Neural progenitor cell (in vitro differentiated cells): ENCODE measurements around the gene TIAM2. TPM values are rescaled to one million over a fixed set of nuclear protein-coding genes. Genes with fewer than 3 reads are reported as not detected.

Experiments used
- DNase-seq: peaks from one replicate; pipeline ENCODE4 v3.0.0-alpha.2; 2016; ENCODE audit warnings: low spot score
- H2AFZ ChIP-seq: fragments of 200-600 bp; sonication (generic); replicated peaks from 2 replicates; pipeline ENCODE4 v1.6.1; 2016; ENCODE audit warnings: antibody characterized with exemption
- H3F3A ChIP-seq: fragments of 200-600 bp; sonication (generic); 2 replicates; pipeline ENCODE4 v1.6.1; 2016; ENCODE audit warnings: antibody characterized with exemption, low read depth
- H3K27ac ChIP-seq: fragments of 200-600 bp; sonication (generic); 2 replicates; pipeline ENCODE4 v1.5.1; 2016; ENCODE audit warnings: mild to moderate bottlenecking
- H3K27me3 ChIP-seq: fragments of 200-600 bp; sonication (generic); 2 replicates; pipeline ENCODE4 v1.6.1; 2016; ENCODE audit warnings: mild to moderate bottlenecking, moderate library complexity
- H3K36me3 ChIP-seq: fragments of 200-600 bp; sonication (generic); 2 replicates; pipeline ENCODE4 v1.5.1; 2016
- H3K4me1 ChIP-seq: fragments of 200-600 bp; sonication (generic); 2 replicates; pipeline ENCODE4 v1.6.1; 2016; ENCODE audit warnings: mixed run types
- H3K4me2 ChIP-seq: fragments of 200-600 bp; sonication (generic); 2 replicates; pipeline ENCODE4 v1.6.1; 2016
- H3K4me3 ChIP-seq: fragments of 200-600 bp; sonication (generic); 2 replicates; pipeline ENCODE4 v1.5.1; 2016
- H3K79me2 ChIP-seq: fragments of 200-600 bp; sonication (generic); 2 replicates; pipeline ENCODE4 v1.6.1; 2016; ENCODE audit warnings: low read depth
- H3K9ac ChIP-seq: fragments of 200-600 bp; sonication (generic); 2 replicates; pipeline ENCODE4 v1.6.1; 2016
- H3K9me3 ChIP-seq: fragments of 200-600 bp; sonication (generic); 2 replicates; pipeline ENCODE4 v1.5.1; 2016; ENCODE audit warnings: low read depth
- H4K20me1 ChIP-seq: fragments of 200-600 bp; sonication (generic); 2 replicates; pipeline ENCODE4 v1.6.1; 2016; ENCODE audit warnings: low read depth
- H3K27ac Mint-ChIP-seq: 3 replicates; pipeline ENCODE4 v1.8.0; 2021; ENCODE audit warnings: mixed read lengths
- H3K27me3 Mint-ChIP-seq: 2 replicates; pipeline ENCODE4 v1.8.0; 2022; ENCODE audit warnings: low read depth, mild to moderate bottlenecking, inconsistent platforms, moderate library complexity, mixed read lengths; ENCODE audit not compliant: insufficient read depth
- H3K36me3 Mint-ChIP-seq: 3 replicates; pipeline ENCODE4 v1.8.0; 2021; ENCODE audit warnings: mixed read lengths
- H3K4me1 Mint-ChIP-seq: 3 replicates; pipeline ENCODE4 v1.8.0; 2021; ENCODE audit warnings: mixed read lengths
- H3K4me3 Mint-ChIP-seq: 3 replicates; pipeline ENCODE4 v1.8.0; 2021; ENCODE audit warnings: mild to moderate bottlenecking, moderate library complexity, mixed read lengths
- H3K9me3 Mint-ChIP-seq: 3 replicates; pipeline ENCODE4 v1.8.0; 2020; ENCODE audit warnings: mixed read lengths
- EZH2 ChIP-seq: fragments of 200-600 bp; sonication (generic); IDR thresholded peaks from 2 replicates; pipeline ENCODE4 v1.6.1; 2017; ENCODE audit warnings: antibody characterized with exemption, mild to moderate bottlenecking, moderate library complexity
- EZH2phosphoT487 ChIP-seq: fragments of 200-600 bp; sonication (generic); IDR thresholded peaks from 2 replicates; pipeline ENCODE4 v1.6.1; 2017; ENCODE audit warnings: antibody characterized with exemption
- total RNA-seq: library from RNA; depleted of rRNA; stranded (reverse); fragments of >200 nt; gene quantifications from 2 replicates; pipeline ENCODE4 v1.2.3, GENCODE V29; 2015; ENCODE audit warnings: low replicate concordance
- TF ChIP-seq, protein P1 (sequence below): fragments of 200-600 bp; sonication (generic); IDR thresholded peaks from 2 replicates; pipeline ENCODE4 v1.5.1; 2017; ENCODE audit warnings: antibody characterized with exemption, mild to moderate bottlenecking

TIAM2 gene
- total RNA-seq, 1 donor from 2014 or later = 22.8 TPM

DNA sequence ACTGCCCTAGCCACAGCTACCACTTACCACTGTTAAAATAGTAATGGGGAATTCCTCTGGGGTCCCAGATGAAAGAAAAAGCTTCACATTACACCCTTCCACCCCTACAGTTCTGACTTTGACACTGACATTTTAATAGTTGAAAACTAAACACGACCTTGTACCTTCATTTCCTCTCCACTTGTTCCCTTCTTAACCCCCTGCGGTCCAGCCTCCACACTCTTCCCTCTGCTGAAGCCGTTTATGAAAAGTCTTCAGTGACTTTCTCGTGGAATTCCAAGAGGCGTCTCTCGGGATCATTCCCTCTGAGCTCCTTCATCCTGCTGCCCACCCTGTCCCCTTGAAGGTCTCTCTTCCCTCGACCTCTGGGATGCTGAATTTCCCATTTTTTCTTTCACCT is 36.6 kb upstream of the TIAM2 start:
- H3K4me1 ChIP-seq = no peaks in the 10 kb centered on the region
- peaks cover 15% of the 10 kb centered on the region for H3K4me1 Mint-ChIP-seq
- no peak overlapping the region for H3K4me2 ChIP-seq
- TF ChIP-seq EZH2 (no peak), EZH2phosphoT487 (no peak)
- TF ChIP-seq, protein P1, sequence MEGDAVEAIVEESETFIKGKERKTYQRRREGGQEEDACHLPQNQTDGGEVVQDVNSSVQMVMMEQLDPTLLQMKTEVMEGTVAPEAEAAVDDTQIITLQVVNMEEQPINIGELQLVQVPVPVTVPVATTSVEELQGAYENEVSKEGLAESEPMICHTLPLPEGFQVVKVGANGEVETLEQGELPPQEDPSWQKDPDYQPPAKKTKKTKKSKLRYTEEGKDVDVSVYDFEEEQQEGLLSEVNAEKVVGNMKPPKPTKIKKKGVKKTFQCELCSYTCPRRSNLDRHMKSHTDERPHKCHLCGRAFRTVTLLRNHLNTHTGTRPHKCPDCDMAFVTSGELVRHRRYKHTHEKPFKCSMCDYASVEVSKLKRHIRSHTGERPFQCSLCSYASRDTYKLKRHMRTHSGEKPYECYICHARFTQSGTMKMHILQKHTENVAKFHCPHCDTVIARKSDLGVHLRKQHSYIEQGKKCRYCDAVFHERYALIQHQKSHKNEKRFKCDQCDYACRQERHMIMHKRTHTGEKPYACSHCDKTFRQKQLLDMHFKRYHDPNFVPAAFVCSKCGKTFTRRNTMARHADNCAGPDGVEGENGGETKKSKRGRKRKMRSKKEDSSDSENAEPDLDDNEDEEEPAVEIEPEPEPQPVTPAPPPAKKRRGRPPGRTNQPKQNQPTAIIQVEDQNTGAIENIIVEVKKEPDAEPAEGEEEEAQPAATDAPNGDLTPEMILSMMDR = no peak
- H3K79me2 ChIP-seq = no peaks in the 10 kb centered on the region
- H3K9ac ChIP-seq = no peak overlapping the region
- DNase-seq = no peak
- no peaks in the 10 kb centered on the region for H3K9me3 Mint-ChIP-seq
- no peaks in the 10 kb centered on the region for H4K20me1 ChIP-seq
- no peaks in the 10 kb centered on the region for H3K27me3 ChIP-seq
- H3K9me3 ChIP-seq = no peaks in the 10 kb centered on the region
- no peak overlapping the region for H3K27ac ChIP-seq
- no peak overlapping the region for H3K4me3 ChIP-seq
- H3K36me3 ChIP-seq = no peaks in the 10 kb centered on the region
- no peak overlapping the region for H3K27ac Mint-ChIP-seq
- no peaks in the 10 kb centered on the region for H3F3A ChIP-seq
- H3K27me3 Mint-ChIP-seq = peaks cover 14% of the 10 kb centered on the region
- H3K36me3 Mint-ChIP-seq = peaks cover 12% of the 10 kb centered on the region
- H2AFZ ChIP-seq = no peak overlapping the region
- H3K4me3 Mint-ChIP-seq = no peak overlapping the region

DNA sequence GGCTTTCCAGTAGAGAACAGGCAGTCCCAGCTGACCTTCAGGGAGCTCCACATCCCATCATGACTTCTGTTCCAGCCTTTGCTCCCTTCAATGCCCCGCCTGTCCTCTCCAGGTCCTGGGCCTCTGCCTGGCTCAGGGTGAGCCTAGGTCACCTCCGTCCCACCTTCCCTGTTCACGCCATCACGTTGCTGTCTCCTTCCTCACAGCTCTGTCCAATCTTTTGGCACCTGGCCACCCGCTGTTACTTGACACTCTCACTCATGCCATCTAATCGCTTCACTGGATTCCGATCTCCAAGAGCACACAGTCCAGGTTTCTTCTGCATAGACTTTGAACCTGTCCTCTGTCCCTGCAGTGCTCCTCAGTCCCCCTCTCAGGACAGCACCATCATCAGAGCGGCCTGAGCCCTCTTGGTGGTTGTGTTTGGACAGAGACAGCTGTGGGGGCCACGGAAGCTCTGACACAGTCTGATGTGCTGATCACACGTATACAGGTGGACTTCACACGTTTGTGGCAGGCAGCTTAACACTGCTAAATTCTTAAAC is 34.7 kb upstream of the TIAM2 start:
- H3K27ac Mint-ChIP-seq = no peak overlapping the region
- no peaks in the 10 kb centered on the region for H3K9me3 ChIP-seq

DNA sequence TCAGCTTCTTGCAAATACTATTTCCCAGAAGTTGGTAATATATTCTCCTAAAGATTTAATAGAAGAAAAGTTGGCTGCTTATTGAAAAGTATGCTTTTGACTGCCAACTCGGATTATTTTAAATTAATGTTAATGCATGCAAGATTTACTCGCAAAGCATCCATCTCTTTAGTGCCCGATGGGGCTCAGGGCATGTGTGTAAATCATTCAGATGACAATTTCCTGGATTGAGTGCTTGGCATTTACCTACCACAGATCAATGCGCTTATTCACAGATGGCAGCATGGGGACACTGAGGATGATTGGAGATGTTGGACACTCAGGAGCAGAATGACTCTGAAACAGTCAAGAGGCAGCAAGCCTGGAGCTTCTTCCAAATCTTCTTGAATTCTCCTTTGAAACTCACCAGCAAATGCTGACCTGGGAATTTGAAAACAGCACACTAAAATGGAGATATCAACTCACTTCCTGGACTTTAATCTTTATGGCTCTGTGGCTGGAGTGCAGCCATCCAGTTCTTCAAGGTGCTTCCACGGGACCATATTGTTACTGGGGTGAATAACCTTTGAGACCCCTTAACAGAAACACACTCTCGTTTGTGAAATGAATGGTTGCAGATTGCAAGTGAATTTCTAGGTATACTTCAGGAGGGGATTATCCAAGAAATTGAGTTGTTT is 34.1 kb upstream of the TIAM2 start:
- Mint-ChIP-seq H3K36me3 (peaks cover 12% of the 10 kb centered on the region), H3K4me3 (no peak overlapping the region), H3K4me1 (peaks cover 19% of the 10 kb centered on the region), H3K9me3 (no peaks in the 10 kb centered on the region), H3K27me3 (peaks cover 14% of the 10 kb centered on the region), H3K27ac (no peak overlapping the region)
- Histone ChIP-seq H4K20me1 (no peaks in the 10 kb centered on the region), H3K79me2 (no peaks in the 10 kb centered on the region), H2AFZ (no peak overlapping the region), H3K27me3 (no peaks in the 10 kb centered on the region), H3K4me3 (no peak overlapping the region), H3K4me2 (no peak overlapping the region), H3K27ac (no peak overlapping the region), H3K9me3 (no peaks in the 10 kb centered on the region), H3K4me1 (no peaks in the 10 kb centered on the region), H3F3A (no peaks in the 10 kb centered on the region), H3K36me3 (no peaks in the 10 kb centered on the region), H3K9ac (no peak overlapping the region)
- DNase-seq = no peak
- TF ChIP-seq EZH2 = no peak
- TF ChIP-seq, protein P1 = no peak
- no peak for TF ChIP-seq EZH2phosphoT487

More for the DNA sequence above, 34.7 kb upstream of the TIAM2 start:
- H3K4me2 ChIP-seq = no peak overlapping the region
- no peaks in the 10 kb centered on the region for H3K79me2 ChIP-seq
- H3K27ac ChIP-seq = no peak overlapping the region
- no peak for DNase-seq
- no peaks in the 10 kb centered on the region for H3F3A ChIP-seq
- H2AFZ ChIP-seq = no peak overlapping the region
- H3K4me3 Mint-ChIP-seq = no peak overlapping the region
- no peak overlapping the region for H3K4me3 ChIP-seq
- peaks cover 12% of the 10 kb centered on the region for H3K36me3 Mint-ChIP-seq
- no peak overlapping the region for H3K9ac ChIP-seq
- H3K9me3 Mint-ChIP-seq = no peaks in the 10 kb centered on the region
- no peaks in the 10 kb centered on the region for H3K27me3 ChIP-seq
- no peaks in the 10 kb centered on the region for H3K4me1 ChIP-seq
- no peak for TF ChIP-seq EZH2phosphoT487
- no peak for TF ChIP-seq EZH2
- TF ChIP-seq, protein P1 = no peak
- peaks cover 14% of the 10 kb centered on the region for H3K27me3 Mint-ChIP-seq
- no peaks in the 10 kb centered on the region for H4K20me1 ChIP-seq
- peaks cover 19% of the 10 kb centered on the region for H3K4me1 Mint-ChIP-seq
- no peaks in the 10 kb centered on the region for H3K36me3 ChIP-seq
